ENCODE data around the gene DAB2. TPM values are rescaled to one million over a fixed set of nuclear protein-coding genes. Genes with fewer than 3 reads are reported as not detected.

DAB2 gene
- total RNA-seq, 2 donors from 2014 or later, result 12.3 to 23.8 TPM

- Mint-ChIP-seq H3K4me3 (no peak overlapping the region), H3K4me1 (no peaks in the 10 kb centered on the region), H3K36me3 (ENCODE audit: low read depth) (no peaks in the 10 kb centered on the region), H3K27ac (no peak overlapping the region), H3K9me3 (no peaks in the 10 kb centered on the region), H3K27me3 (ENCODE audit: insufficient read depth) (no peaks in the 10 kb centered on the region)
- DNase-seq, result no peak
- Histone ChIP-seq H3K27me3 (ENCODE audit: control insufficient read depth, insufficient read depth, low read length, poor library complexity, severe bottlenecking) (no peaks in the 10 kb centered on the region), H3K9me3 (ENCODE audit: control insufficient read depth, low read length) (no peaks in the 10 kb centered on the region), H3K36me3 (ENCODE audit: control insufficient read depth, insufficient read depth, low read length) (no peaks in the 10 kb centered on the region), H3K27ac (ENCODE audit: low read depth, low read length) (no peak overlapping the region), H3K4me3 (ENCODE audit: low read length) (no peak overlapping the region), H3K9ac (ENCODE audit: extremely low read depth, low read length, poor library complexity, severe bottlenecking) (no peak overlapping the region), H3K4me1 (ENCODE audit: control insufficient read depth, insufficient read depth, low read length) (no peaks in the 10 kb centered on the region)
- no peak for TF ChIP-seq CTCF (conservative IDR thresholded peaks at IDR 0.05)
- 87 to 100% methylated on average over 3 of the region's 4 CpGs for WGBS, 2 experiments (ENCODE audit: insufficient coverage in 1 of 2, insufficient read length in 1 of 2)
Observed at GRCh38 chr5:39361306-39361705, 63.5 kb downstream of the DAB2 start.

GRCh38 chr5:39360471-39361111 lies 64.2 kb downstream of the DAB2 start:
- no peaks in the 10 kb centered on the region for H3K4me1 Mint-ChIP-seq
- WGBS, 2 experiments (ENCODE audit: insufficient coverage in 1 of 2, insufficient read length in 1 of 2), result 96 to 100% methylated on average over 1 to 5 of the region's 5 CpGs
- no peaks in the 10 kb centered on the region for H3K9me3 ChIP-seq (ENCODE audit: control insufficient read depth, low read length)
- no peaks in the 10 kb centered on the region for H3K9me3 Mint-ChIP-seq
- no peaks in the 10 kb centered on the region for H3K36me3 ChIP-seq (ENCODE audit: control insufficient read depth, insufficient read depth, low read length)
- no peak overlapping the region for H3K27ac ChIP-seq (ENCODE audit: low read depth, low read length)
- no peak overlapping the region for H3K27ac Mint-ChIP-seq
- no peak for DNase-seq
- H3K4me3 Mint-ChIP-seq, result no peak overlapping the region
- H3K4me1 ChIP-seq (ENCODE audit: control insufficient read depth, insufficient read depth, low read length), result no peaks in the 10 kb centered on the region
- no peak overlapping the region for H3K9ac ChIP-seq (ENCODE audit: extremely low read depth, low read length, poor library complexity, severe bottlenecking)
- no peaks in the 10 kb centered on the region for H3K36me3 Mint-ChIP-seq (ENCODE audit: low read depth)
- no peak for TF ChIP-seq CTCF (conservative IDR thresholded peaks at IDR 0.05)
- no peaks in the 10 kb centered on the region for H3K27me3 Mint-ChIP-seq (ENCODE audit: insufficient read depth)
- H3K4me3 ChIP-seq (ENCODE audit: low read length), result no peak overlapping the region
- no peaks in the 10 kb centered on the region for H3K27me3 ChIP-seq (ENCODE audit: control insufficient read depth, insufficient read depth, low read length, poor library complexity, severe bottlenecking)

- Histone ChIP-seq H3K27me3 (ENCODE audit: control insufficient read depth, insufficient read depth, low read length, poor library complexity, severe bottlenecking) (no peaks in the 10 kb centered on the region), H3K36me3 (ENCODE audit: control insufficient read depth, insufficient read depth, low read length) (no peaks in the 10 kb centered on the region), H3K9ac (ENCODE audit: extremely low read depth, low read length, poor library complexity, severe bottlenecking) (no peak overlapping the region), H3K27ac (ENCODE audit: low read depth, low read length) (no peak overlapping the region), H3K4me3 (ENCODE audit: low read length) (no peak overlapping the region), H3K4me1 (ENCODE audit: control insufficient read depth, insufficient read depth, low read length) (no peaks in the 10 kb centered on the region), H3K9me3 (ENCODE audit: control insufficient read depth, low read length) (no peaks in the 10 kb centered on the region)
- H3K4me3 Mint-ChIP-seq, result no peak overlapping the region
- H3K4me1 Mint-ChIP-seq, result no peaks in the 10 kb centered on the region
- DNase-seq, result no peak
- no peaks in the 10 kb centered on the region for H3K36me3 Mint-ChIP-seq (ENCODE audit: low read depth)
- 91% methylated on average over 3 of the region's 3 CpGs; no CpG with 5 or more reads in 1 of the 2 experiments for WGBS, 2 experiments (ENCODE audit: insufficient coverage in 1 of 2, insufficient read length in 1 of 2)
- H3K27me3 Mint-ChIP-seq (ENCODE audit: insufficient read depth), result no peaks in the 10 kb centered on the region
- peaks cover 8% of the 10 kb centered on the region for H3K9me3 Mint-ChIP-seq
- TF ChIP-seq CTCF (conservative IDR thresholded peaks at IDR 0.05), result no peak
- no peak overlapping the region for H3K27ac Mint-ChIP-seq
Observed at GRCh38 chr5:39356263-39356662, 68.5 kb downstream of the DAB2 start.
